ENCODE data around the gene COMMD9. TPM values are rescaled to one million over a fixed set of nuclear protein-coding genes. Genes with fewer than 3 reads are reported as not detected.

COMMD9 gene
- total RNA-seq, 1 donor from 2014 or later, result 27.0 TPM

DNA sequence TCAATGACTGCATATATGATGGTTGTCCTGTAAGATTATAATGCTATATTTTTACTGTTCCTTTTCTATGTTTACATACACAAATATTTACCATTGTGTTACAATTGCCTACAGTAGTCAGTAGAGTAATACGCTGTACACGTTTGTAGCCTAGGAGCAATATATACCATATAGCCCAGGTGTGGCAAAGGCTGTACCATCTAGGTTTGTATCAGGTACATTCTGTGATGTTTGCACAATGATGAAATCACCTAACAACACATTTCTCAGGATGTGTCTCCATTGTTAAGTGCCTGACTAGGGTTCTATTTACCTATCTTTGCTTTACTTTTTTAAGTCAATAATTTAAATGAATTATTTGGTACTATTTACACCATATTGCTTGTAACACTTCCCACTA lies 28.8 kb upstream of the COMMD9 start:
- Mint-ChIP-seq H3K4me3 (no peak overlapping the region), H3K36me3 (no peaks in the 10 kb centered on the region), H3K27me3 (ENCODE audit: insufficient read depth, low read depth) (peaks cover 4% of the 10 kb centered on the region), H3K4me1 (peaks cover 15% of the 10 kb centered on the region), H3K27ac (no peak overlapping the region), H3K9me3 (no peaks in the 10 kb centered on the region)
- H3K79me2 ChIP-seq (ENCODE audit: low read depth), result no peaks in the 10 kb centered on the region
- no peaks in the 10 kb centered on the region for H3K27me3 ChIP-seq
- H3F3A ChIP-seq (ENCODE audit: low read depth), result peaks cover 5% of the 10 kb centered on the region
- H3K36me3 ChIP-seq, result no peaks in the 10 kb centered on the region
- DNase-seq (ENCODE audit: low spot score), result no peak
- no peak overlapping the region for H3K4me3 ChIP-seq
- H2AFZ ChIP-seq (replicated peaks), result no peak overlapping the region
- H3K9me3 ChIP-seq (ENCODE audit: low read depth), result no peaks in the 10 kb centered on the region
- peaks cover 7% of the 10 kb centered on the region for H3K4me1 ChIP-seq
- no peaks in the 10 kb centered on the region for H4K20me1 ChIP-seq (ENCODE audit: low read depth)
- no peak overlapping the region for H3K9ac ChIP-seq
- H3K27ac ChIP-seq, result no peak overlapping the region
- TF ChIP-seq EZH2 (IDR thresholded peaks at IDR 0.05), result no peak
- TF ChIP-seq, protein P1, sequence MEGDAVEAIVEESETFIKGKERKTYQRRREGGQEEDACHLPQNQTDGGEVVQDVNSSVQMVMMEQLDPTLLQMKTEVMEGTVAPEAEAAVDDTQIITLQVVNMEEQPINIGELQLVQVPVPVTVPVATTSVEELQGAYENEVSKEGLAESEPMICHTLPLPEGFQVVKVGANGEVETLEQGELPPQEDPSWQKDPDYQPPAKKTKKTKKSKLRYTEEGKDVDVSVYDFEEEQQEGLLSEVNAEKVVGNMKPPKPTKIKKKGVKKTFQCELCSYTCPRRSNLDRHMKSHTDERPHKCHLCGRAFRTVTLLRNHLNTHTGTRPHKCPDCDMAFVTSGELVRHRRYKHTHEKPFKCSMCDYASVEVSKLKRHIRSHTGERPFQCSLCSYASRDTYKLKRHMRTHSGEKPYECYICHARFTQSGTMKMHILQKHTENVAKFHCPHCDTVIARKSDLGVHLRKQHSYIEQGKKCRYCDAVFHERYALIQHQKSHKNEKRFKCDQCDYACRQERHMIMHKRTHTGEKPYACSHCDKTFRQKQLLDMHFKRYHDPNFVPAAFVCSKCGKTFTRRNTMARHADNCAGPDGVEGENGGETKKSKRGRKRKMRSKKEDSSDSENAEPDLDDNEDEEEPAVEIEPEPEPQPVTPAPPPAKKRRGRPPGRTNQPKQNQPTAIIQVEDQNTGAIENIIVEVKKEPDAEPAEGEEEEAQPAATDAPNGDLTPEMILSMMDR (IDR thresholded peaks at IDR 0.05), result no peak
- TF ChIP-seq EZH2phosphoT487 (IDR thresholded peaks at IDR 0.05), result no peak
- H3K4me2 ChIP-seq, result no peak overlapping the region

DNA sequence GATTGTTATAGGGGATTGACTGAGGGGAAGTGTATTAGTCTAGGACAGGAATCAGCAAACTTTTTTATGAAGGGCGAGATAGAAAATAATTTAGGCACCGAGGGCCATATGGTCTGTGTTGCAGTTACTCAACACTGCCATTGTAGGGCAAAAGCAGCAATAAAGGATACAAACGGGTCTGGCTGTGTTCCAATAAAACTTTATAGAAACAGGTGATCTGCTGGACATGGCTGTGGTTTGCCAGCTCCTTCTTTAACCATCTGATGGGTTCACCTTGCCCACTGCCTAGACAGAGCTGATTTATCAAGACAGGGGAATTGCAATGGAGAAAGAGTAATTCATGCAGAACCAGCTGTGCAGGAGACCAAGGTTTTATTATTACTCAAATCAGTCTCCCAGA lies 26.8 kb upstream of the COMMD9 start:
- H3K4me3 ChIP-seq, result no peak overlapping the region
- TF ChIP-seq EZH2phosphoT487 (IDR thresholded peaks at IDR 0.05), result no peak
- TF ChIP-seq EZH2 (IDR thresholded peaks at IDR 0.05), result no peak
- TF ChIP-seq, protein P1 (IDR thresholded peaks at IDR 0.05), result no peak
- H3K4me1 Mint-ChIP-seq, result peaks cover 7% of the 10 kb centered on the region
- no peak overlapping the region for H3K4me3 Mint-ChIP-seq
- H2AFZ ChIP-seq (replicated peaks), result no peak overlapping the region
- H3K4me1 ChIP-seq, result peaks cover 7% of the 10 kb centered on the region
- no peaks in the 10 kb centered on the region for H3K27me3 ChIP-seq
- DNase-seq (ENCODE audit: low spot score), result no peak
- peaks cover 4% of the 10 kb centered on the region for H3K27me3 Mint-ChIP-seq (ENCODE audit: insufficient read depth, low read depth)
- H3K27ac Mint-ChIP-seq, result no peak overlapping the region
- H3K27ac ChIP-seq, result no peak overlapping the region
- H3K9ac ChIP-seq, result no peak overlapping the region
- no peak overlapping the region for H3K4me2 ChIP-seq
- H4K20me1 ChIP-seq (ENCODE audit: low read depth), result no peaks in the 10 kb centered on the region
- no peaks in the 10 kb centered on the region for H3K9me3 ChIP-seq (ENCODE audit: low read depth)
- H3K36me3 ChIP-seq, result no peaks in the 10 kb centered on the region
- no peaks in the 10 kb centered on the region for H3K36me3 Mint-ChIP-seq
- no peaks in the 10 kb centered on the region for H3K79me2 ChIP-seq (ENCODE audit: low read depth)
- H3K9me3 Mint-ChIP-seq, result no peaks in the 10 kb centered on the region
- peaks cover 5% of the 10 kb centered on the region for H3F3A ChIP-seq (ENCODE audit: low read depth)

DNA sequence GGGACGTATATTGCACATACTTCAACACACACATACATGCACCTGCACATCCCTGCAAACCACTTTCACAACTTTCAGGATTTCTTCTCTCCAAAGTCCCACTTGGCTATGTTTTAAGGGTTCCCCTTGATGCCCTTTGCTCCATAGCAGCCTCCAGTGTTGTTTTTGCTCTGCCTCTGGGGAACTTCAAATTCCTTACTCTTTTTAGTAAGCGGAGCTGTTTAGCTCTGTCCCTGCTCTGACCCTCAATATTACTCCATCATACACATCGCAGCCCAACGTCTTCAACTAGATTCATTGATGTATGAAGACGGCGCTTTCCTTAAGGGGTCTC lies 25.2 kb upstream of the COMMD9 start:
- Histone ChIP-seq H3F3A (ENCODE audit: low read depth) (peaks cover 5% of the 10 kb centered on the region), H3K4me1 (peaks cover 7% of the 10 kb centered on the region), H3K27me3 (no peaks in the 10 kb centered on the region), H3K4me2 (no peak overlapping the region), H4K20me1 (ENCODE audit: low read depth) (no peaks in the 10 kb centered on the region), H3K4me3 (no peak overlapping the region), H3K79me2 (ENCODE audit: low read depth) (no peaks in the 10 kb centered on the region), H3K9ac (no peak overlapping the region), H2AFZ (replicated peaks) (no peak overlapping the region), H3K36me3 (no peaks in the 10 kb centered on the region), H3K27ac (no peak overlapping the region), H3K9me3 (ENCODE audit: low read depth) (no peaks in the 10 kb centered on the region)
- no peaks in the 10 kb centered on the region for H3K27me3 Mint-ChIP-seq (ENCODE audit: insufficient read depth, low read depth)
- H3K4me3 Mint-ChIP-seq, result no peak overlapping the region
- H3K27ac Mint-ChIP-seq, result no peak overlapping the region
- TF ChIP-seq EZH2 (IDR thresholded peaks at IDR 0.05) (no peak), EZH2phosphoT487 (IDR thresholded peaks at IDR 0.05) (no peak)
- TF ChIP-seq, protein P1 (IDR thresholded peaks at IDR 0.05), result no peak
- no peaks in the 10 kb centered on the region for H3K9me3 Mint-ChIP-seq
- H3K4me1 Mint-ChIP-seq, result peaks cover 7% of the 10 kb centered on the region
- DNase-seq (ENCODE audit: low spot score), result no peak
- H3K36me3 Mint-ChIP-seq, result no peaks in the 10 kb centered on the region
